GM19468 (cell line): Measurements from ENCODE around the gene ALOX12.

Source experiments
- ATAC-seq: cut with Tn5 transposase; IDR thresholded peaks from one replicate; pipeline ENCODE4 v1.9.1; 2021; ENCODE audit warnings: mild to moderate bottlenecking, moderate library complexity, moderate number of reproducible peaks; ENCODE audit not compliant: unreplicated experiment; ENCODE audit errors: extremely low read depth

Gene ALOX12

DNA sequence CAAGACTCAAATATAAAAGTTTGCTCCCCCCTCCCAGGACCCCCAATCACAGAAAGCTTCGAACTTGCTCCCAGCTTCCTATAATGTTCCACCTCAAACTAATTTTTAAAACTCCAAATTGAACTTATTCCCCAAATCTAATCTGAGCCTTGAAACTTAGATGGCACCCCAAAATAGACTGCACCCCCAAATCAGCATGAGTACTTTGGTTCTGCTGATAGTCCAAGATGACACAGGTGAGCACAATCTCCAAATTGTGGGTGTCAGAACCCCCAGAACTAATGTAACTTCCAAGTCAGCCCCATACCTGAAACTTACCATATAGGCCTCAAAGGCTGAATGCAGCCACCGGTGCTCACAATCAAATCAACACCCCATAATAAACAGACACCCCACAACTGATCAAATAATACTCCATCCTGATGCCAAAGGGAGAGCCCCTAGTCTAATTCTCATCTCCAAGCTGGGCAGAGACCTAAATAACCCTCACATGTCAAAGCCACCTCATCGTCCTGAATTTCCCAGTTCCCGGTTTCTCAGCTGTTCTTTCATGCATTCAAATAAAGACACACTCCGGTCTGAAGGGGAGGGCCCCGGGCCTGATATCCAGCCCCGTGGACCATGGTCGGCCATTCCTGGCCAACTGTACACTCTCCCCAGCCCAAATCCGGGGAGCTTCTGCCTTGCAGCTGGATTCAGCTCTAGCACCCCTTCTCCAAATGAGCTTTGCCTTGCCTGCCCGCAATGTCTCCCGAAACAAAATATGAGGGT is 25.2 kb downstream of the ALOX12 start:
- no peak for ATAC-seq

DNA sequence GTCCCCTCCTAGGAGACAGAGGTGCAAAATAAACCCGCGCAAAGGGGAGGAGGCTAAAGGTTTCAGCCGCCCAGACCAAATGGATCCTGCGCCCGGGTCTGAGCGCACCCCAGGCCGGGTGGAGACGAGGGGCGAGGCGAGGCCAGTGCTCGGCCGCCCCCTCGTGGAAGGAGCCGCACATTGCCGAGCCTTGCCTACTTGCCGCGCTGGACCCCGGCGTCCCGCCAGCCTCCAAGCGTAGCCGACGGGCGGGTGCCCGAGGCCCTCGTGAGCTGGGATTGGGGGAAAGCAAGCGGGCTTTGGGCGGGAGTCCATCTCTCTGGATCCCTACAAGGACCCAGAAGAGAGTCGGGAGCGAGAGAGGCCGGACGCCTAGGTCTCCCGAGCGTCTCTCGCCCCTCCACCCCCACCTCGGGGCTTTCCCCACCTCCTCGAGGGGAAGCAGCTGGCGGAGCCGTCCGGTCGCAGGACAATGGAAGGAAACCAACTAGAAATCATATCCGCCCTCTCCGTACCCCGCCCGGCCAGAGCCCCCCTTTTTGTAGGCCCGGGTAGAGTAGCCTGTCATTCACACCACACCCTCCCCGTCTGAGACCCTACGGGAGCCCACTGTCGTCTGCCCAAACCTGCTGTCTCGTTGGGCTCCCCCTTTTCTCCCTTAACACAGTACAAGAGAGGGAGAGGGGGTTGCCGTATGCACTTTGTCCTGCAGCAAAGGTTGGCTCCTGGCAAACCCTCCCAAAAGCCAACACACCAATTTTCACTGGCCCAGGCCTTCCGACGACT is 26.3 kb downstream of the ALOX12 start:
- no peak for ATAC-seq

- no peak for ATAC-seq
Measured at GRCh38 chr17:7022781-7023571, 27.1 kb downstream of the ALOX12 start, which contains the start of gene BCL6B. Gene BCL6B (plus strand): TSS chr17:7023050. CDS start chr17:7023672, 622 bp downstream.

GRCh38 chr17:7023576-7024401 is 27.9 kb downstream of the ALOX12 start:
- no peak for ATAC-seq

GRCh38 chr17:7024402-7024785 is 28.5 kb downstream of the ALOX12 start:
- ATAC-seq = no peak

GRCh38 chr17:7025245-7025644 is 29.4 kb downstream of the ALOX12 start:
- ATAC-seq = no peak

DNA sequence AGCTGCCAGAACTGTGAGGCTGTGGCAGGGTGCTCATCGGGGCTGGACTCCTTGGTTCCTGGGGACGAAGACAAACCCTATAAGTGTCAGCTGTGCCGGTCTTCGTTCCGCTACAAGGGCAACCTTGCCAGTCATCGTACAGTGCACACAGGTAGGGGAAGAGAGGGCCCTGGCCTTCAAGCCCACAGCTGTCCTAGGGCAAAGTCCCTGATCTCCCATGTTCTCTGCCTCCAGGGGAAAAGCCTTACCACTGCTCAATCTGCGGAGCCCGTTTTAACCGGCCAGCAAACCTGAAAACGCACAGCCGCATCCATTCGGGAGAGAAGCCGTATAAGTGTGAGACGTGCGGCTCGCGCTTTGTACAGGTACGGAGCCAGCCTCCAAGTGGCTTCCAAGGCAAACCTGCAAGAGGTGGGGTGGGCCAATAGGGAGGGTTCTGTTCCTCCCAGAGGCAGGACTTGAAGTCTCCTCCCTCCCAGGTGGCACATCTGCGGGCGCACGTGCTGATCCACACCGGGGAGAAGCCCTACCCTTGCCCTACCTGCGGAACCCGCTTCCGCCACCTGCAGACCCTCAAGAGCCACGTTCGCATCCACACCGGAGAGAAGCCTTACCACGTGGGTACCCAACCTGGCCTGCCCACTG is 30.7 kb downstream of the ALOX12 start:
- no peak for ATAC-seq

GRCh38 chr17:7027335-7027734 is 31.5 kb downstream of the ALOX12 start:
- no peak for ATAC-seq

DNA sequence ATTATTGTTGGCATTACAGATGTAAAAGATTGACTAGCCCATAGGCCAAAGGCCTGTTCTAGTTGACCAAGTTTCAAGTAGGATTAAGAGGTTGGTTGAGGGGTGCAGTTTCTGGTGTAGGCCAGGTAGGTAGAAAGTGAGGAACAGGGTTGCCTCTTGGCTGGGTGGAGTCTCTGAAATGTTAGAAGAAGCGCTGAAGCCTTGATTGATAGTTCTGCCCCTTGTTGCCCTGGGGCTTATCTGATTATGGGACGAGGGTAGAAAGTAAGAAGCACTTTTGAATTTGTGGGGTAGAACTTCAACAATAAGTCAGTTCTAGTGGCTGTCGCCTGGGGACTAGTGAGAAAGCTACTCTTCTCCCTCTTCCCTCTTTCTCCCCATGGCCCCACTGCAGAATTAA is 33.2 kb downstream of the ALOX12 start:
- ATAC-seq = no peak

- ATAC-seq = no peak
Measured at GRCh38 chr17:7029659-7030058, 33.8 kb downstream of the ALOX12 start.

- ATAC-seq = no peak
Measured at GRCh38 chr17:7034955-7035590, 39.2 kb downstream of the ALOX12 start.

DNA sequence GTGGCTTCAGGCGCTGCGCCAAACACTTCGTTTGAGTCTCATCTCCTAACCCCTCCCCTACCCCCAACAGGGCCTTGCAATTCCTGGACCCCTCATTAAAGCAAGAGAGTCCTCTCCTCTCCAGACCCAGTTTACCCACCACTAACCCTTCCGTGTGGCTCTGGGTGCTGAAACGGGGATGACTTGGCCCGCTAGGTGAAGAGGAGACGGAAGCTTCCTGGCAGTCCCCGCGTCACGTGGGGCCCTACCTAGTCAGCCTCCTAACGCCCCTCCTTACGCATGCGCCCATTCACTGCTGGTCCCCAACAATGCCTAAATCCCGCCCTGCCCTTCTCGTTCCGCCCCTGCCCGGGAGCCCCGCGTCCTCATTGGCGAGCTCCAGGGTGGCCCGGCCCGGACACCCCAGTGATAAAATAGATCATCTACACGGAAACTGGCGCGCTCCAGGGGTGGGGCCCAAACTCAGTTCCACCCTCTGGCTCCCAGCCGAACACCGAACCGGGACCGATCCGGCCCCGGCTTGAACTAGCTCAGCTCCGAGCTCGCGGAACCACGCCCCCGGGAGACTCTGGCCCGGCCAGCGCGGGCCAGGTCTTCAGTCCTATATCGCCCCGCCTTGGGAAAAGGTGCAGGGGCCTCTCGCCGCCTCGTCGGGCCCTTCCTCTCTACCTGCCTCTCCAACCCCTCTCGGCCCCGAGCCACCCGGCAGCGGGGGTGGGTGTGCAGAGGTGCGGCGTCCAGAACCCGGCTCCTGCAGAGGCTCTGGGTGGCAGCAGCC is 39.9 kb downstream of the ALOX12 start, which contains the start of gene SLC16A13:
TSS of gene SLC16A13 (plus strand) at position 425 of the 778 bp plus-strand sequence. CDS start 368 bp downstream, outside the sequence.
- peak; percentile 62 for ATAC-seq

DNA sequence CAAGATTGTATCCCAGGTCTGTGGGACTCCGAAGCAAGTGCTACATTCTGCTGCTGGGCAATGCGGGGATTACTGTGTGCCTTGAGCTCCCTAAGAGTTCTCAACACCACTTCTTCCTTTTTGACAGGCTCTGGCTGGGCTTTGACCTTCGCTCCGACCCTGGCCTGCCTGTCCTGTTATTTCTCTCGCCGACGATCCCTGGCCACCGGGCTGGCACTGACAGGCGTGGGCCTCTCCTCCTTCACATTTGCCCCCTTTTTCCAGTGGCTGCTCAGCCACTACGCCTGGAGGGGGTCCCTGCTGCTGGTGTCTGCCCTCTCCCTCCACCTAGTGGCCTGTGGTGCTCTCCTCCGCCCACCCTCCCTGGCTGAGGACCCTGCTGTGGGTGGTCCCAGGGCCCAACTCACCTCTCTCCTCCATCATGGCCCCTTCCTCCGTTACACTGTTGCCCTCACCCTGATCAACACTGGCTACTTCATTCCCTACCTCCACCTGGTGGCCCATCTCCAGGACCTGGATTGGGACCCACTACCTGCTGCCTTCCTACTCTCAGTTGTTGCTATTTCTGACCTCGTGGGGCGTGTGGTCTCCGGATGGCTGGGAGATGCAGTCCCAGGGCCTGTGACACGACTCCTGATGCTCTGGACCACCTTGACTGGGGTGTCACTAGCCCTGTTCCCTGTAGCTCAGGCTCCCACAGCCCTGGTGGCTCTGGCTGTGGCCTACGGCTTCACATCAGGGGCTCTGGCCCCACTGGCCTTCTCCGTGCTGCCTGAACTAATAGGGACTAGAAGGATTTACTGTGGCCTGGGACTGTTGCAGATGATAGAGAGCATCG is 42.4 kb downstream of the ALOX12 start:
- no peak for ATAC-seq

DNA sequence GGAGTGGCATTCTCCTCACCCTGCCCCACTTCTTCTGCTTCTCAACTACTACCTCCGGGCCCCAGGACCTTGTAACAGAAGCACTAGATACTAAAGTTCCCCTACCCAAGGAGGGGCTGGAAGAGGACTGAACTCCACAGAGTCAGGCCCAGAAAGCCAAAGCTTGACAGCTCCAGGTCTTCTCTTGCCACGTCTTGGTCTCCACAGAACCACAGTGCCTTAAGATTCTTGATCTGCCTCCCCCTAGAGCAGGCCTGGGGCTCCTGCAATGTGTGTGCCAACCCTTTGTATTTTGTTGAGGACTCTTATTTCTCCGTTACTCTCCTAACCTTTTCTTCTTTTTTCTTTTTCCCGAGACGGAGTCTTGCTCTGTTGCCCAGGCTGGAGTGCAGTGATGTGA is 44.0 kb downstream of the ALOX12 start:
- ATAC-seq = no peak

DNA sequence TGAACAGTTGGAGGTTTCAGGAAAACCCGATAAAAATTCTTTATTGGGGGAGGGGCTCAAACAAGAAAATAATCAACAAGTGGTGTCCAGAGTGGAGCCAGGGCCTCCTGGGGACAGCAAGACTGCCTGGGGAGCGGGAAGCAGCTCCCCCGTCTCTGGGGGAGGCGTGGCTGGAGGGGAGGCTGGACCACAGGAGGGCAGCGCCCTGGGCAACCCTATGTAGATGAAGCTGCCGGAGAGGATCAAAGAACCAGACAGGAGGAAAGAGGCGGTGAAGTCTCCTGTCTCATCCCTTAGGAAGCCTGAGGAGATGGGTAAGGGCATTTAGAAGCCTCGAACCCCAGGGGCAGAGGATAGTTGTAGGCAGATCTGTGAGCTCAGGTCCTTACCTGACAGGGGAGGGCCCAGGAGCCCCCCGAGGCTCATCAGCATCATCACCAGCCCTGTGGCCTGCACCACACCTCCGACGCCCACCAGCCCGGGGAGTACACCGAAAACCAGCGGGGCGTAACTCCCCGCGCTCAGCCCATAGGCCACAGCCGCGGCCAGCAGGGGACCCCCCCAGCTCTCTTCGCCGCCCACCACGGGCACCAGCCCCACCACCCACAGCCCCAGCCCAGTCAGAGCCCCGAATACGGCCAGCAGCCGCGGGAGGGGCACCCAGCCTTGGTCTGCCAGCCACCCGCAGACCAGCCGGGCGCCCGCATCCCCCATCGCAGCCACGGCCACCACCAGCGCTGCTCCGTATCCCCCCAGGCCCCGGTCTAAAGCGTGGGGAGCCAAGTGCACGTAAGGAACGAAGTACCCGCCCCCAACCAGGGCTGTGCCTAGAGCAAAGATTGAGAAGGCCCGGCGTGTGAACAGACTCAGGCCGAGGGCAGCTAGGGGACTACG is 46.0 kb downstream of the ALOX12 start:
- ATAC-seq = no peak

DNA sequence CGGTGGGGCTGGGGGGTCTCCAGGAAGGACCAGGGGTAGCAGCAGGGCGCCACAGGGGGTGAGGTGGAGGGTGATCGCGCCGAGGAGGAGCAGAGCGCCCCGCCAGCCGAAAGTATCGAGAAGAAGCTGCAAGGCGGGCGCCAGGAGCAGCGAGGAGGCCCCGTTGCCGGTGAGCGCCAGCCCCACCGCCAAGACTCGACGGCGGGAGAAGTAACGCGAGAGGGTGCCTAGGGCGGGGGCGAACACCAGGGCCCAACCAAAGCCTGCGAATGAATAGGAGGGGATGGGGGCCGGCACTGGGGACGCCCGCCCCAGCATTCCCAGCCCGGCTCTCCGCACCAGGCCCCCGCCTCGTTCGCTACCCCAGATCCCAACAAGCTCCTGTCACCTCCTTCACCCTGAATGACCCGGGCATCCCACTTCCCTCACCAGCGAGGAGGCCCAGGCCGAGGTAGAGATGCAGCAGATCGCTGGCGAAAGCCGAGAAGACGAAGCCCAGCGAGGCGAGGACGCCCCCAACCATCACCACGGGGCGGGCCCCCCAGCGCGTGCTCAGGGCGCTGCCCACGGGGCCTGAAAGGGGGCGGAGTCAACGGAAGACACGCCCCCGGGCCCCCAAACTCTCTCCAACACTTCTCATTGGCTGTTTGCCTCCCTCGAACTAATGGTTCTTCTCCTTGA is 46.8 kb downstream of the ALOX12 start:
- no peak for ATAC-seq
